Embryonic facial prominence (tissue), 1 donor: ENCODE results near the gene LRRC26.

ENCODE experiments used
- DNase-seq: peaks from one replicate; pipeline ENCODE4 v3.0.0-alpha.2; 2016; ENCODE audit errors: extremely low spot score

LRRC26 gene, protein sequence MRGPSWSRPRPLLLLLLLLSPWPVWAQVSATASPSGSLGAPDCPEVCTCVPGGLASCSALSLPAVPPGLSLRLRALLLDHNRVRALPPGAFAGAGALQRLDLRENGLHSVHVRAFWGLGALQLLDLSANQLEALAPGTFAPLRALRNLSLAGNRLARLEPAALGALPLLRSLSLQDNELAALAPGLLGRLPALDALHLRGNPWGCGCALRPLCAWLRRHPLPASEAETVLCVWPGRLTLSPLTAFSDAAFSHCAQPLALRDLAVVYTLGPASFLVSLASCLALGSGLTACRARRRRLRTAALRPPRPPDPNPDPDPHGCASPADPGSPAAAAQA

DNA sequence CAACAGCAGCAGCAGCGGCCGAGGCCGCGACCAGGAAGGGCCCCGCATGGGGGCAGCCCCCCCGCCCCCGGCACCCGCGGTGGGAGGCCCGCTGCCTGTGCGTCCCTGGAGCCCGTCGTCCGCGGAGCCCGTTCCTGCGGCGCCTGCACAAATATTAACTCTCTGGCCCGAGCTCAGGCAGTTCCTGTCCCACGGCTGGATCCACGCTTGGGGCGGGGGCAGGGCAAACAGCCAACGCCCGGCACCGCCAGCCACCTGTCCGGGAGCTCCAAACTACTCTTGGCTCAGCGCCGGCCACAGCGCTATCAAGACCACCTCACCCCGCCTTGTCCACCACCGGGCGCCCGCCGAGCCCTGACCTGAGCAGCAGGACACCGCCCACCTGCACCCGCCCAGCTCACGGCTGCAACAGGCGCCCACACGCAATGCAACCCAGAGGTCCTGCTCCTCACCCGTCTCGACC lies at the start of gene LRRC26:
LRRC26 (minus strand) TSS at position 156 of the 463 bp plus-strand sequence; CDS start at position 48, 108 bp downstream.
- no peak for DNase-seq

DNA sequence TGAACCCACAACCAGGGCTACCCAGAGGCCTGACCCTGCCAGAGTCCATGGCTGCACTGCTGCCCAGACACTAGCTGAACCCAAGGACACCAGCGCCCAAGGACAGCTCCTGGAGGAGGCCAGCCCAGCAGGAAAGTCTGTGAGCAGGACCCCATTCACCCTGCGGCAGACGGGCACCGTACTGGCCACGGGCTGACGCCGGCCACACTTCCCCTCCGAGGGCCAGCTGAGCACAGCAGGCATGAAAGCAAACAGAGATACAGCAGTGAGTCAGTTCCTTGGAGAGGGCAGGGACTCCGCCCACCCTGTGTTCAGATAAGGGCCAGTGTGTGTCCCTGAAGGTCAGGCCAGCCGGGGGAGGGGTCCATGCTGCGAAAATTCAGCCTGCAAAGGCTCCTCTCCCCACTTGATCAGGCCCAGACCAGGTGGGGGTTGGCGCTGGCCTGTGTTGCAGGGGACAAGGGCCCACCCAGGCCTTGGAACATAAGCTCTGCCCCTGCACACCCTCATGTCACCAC lies 49.0 kb upstream of the LRRC26 start:
- no peak for DNase-seq

DNA sequence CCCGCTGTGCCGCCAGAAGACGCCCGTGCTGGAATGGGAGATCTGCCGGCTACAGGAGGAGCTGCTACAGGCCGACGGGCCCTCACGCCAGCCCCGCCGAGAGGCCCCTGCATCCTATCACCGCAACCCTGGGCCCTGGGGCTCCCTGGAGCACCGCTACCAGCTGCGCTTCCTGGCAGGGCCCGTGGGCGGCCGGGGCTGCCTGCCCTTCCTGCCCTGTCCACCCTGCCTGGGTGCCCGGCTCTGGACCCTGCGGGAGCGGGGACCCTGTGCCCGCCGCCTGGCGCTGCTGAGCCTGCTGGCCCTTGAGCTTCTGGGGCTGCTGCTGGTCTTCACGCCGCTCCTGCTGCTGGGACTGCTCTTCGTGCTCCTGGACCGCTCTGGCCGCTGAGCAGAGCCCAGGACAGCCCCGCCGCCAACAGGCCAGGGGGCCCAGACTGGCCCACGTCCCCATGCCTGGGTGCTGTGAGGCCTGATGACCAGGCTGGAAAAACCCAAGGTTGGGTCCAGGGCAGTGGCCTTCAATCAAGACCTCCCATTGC lies 48.4 kb upstream of the LRRC26 start:
- no peak for DNase-seq

DNA sequence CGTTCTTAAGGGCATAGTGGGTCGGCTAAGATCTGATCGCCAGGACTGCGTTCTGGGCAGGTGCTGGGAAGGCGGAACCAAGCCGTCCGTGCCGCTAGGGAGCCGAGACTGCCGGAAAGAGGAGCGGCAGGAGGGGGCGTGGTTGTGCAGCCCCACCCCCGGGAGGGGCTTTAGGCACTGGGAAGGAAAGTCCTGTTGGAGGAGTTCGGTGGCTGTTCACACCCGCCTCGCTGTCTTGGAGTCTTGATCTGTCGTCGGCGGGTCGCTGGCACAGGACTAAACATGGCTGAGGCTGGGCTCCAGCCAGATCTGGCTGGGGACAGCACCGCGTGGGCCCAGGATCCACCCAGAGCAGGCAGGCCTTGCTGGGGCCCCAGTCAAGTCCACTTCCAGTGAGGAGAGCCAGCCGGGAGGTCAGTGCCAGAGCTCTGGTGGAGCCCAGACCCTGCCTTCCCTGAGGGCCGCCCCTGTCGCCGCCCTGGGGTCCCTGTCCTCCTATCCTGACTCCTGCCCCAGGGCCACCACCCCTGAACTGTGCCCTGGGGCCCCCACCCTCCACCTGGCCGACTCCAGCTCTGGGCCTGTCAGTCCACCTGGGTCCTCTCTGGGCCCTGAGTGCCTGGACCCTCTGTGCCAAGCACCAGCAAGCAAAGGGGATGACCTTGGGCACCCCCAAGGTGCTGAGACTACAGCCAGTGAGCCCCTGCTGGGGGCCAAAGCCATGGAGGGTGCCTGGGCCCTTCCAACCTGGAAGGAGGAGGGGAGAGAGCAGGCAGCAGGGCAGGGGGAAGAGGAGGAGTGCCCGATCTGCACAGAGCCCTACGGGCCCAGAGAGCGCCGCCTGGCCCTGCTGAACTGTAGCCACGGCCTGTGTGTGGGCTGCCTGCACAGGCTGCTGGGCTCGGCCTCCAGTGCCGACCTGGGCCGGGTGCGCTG lies 47.7 kb upstream of the LRRC26 start:
- no peak for DNase-seq

DNA sequence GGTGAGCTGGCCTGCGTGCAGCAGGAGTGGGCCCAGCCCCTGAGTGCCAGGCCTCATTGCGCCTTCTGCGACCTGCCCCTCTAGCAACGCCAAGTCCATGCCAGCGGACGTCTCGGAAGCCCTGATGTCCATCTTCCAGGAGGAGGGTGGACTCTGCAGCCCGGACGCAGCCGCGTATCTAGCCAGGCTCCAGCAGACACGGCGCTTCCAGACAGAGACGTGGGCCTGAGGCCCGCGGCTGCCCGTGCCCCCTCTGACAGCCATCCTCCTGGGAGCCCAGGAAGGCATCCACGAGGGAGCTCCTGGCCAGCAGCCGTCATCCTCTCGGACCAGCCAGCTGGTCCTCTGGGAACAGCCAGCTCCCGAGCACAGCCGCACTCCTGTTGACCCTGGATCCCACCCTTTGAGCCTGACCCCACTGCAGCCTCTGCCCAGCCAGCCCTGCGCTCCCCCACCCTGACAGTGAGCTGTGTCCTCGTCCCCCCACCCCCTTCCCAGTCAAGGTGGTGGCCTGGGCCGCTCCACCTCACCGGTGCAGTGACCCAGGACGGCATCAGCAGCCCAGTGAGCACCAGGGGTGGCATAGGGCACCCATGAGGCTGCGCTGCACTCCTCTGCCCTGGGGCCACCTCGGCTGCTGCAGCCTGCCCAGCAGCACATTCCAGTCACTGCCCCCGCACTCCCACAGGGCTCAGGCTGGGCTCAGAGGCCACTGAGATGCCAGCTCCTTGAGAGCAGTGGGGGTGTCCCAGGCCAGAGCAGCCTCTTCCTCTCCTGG lies 46.5 kb upstream of the LRRC26 start:
- DNase-seq: no peak

DNA sequence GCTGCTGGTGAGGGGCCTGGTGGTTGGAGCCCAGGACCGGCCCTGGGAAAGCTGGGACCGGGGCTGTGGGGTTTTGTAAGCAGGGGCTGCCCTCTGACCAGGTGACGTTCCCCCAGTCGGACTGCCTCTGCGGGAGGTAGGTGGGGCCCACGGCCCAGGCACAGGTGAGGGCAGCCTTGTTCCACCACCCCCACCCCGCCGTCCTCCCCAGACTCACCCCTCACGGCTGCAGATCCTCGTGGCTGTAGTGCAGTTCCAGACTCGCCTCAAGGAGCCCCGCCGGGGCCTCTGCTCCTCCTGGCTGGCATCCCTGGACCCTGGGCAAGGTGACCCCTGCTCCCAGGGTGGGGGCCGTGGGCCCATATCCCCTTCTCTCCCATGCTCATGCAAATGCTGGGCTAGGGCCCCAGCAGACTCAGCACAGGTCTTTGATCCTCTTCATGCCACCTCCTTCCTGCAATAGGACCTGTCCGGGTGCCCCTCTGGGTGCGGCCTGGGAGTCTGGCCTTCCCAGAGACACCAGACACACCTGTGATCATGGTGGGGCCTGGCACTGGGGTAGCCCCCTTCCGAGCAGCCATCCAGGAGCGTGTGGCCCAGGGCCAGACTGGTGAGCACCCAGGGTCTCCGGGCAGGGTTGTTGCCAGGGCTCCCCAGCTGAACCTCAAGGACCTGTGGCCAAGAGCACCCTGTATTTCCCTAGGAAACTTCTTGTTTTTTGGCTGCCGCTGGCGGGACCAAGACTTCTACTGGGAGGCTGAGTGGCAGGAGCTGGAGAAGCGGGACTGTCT lies 45.5 kb upstream of the LRRC26 start:
- DNase-seq: no peak

DNA sequence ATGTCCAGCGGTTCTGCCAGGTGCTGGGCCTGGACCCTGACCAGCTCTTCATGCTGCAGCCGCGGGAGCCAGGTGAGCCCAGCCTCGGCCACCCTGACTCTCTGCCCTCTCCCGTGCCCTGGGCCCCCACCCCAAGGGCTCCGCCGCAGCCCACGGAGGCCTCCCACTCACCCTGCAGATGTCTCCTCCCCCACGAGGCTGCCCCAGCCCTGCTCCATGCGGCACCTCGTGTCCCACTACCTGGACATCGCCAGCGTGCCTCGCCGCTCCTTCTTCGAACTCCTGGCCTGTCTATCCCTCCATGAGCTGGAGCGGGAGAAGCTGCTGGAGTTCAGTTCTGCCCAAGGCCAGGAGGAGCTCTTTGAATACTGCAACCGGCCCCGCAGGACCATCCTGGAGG lies 44.8 kb upstream of the LRRC26 start:
- no peak for DNase-seq

DNA sequence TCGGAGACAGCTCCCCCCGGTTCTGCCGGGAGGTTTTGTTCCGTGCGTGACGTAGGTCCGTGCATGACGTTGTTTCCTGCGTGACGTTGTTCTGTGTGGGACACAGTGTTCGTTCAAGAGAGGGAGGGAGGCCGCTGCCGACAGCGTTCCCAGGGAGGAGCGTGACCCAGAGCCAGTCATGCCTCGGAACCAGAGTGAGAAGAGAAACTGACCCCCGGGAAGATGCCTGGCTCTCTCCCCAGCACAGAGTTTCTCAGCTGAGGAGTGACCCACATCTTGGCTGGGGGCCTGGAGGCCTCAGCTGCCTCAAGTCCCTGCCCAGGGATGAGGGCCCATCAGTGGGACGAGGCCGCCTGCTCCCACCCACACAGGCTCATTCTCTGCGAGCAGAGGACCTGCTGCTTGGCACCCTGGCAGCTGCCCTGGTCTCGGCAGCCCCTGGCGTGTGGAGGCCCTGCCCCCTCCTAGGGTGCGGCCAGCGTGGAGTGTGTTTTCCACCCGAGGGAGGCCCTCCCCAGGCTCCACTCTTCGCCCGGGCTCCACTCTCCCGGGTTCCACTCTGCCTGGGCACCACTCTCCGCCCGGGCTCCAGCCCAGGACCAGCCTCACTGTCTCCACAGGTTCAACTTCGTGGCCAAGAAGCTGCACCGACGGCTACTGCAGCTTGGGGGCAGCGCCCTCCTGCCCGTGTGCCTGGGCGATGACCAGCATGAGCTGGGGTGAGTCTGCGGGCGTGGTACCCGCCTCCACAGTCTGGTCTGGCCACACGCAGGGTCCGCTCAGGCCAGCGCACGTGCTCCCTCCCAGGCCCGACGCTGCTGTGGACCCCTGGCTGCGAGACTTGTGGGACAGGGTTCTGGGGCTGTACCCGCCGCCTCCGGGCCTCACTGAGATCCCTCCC lies 43.6 kb upstream of the LRRC26 start:
- no peak for DNase-seq

DNA sequence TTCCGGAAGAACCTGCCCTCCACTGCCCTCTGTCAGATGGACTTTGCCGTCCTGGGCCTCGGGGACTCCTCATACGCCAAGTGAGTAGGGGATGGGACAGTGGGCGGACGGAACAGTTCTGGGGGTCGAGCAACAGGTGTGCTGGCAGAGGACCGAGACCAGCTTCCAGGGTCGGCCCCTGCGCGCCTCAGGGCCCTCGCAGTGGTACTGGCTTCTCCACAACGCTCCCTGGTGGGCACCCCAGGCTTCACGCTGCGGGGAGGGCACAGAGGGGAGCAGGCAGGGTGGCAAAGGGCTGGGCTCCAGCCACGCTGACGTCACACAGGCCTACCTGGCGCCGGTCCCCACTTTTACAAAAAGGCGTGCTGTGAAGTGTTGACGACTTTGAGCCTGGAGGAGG lies 42.7 kb upstream of the LRRC26 start:
- DNase-seq: no peak

DNA sequence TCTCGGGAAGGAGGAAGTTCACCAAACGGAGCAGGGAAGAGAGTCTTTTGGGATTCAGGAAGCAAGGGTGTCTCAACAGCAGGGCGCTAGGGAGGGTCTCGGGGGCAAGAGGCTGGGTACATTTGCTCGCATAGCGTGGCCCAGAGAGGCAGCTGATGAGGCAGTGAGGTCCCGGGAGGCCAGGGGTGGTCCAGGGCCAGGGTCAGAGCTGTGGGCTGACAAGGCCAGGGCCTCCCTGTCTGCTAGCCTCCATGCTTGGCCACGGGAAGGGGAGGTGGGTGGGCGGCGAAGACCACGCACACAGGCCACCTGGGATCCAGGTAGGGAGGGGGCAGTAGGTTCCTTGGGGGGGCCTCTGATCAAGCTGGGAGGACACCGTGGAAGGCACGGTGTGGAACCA lies 41.7 kb upstream of the LRRC26 start:
- DNase-seq: no peak

DNA sequence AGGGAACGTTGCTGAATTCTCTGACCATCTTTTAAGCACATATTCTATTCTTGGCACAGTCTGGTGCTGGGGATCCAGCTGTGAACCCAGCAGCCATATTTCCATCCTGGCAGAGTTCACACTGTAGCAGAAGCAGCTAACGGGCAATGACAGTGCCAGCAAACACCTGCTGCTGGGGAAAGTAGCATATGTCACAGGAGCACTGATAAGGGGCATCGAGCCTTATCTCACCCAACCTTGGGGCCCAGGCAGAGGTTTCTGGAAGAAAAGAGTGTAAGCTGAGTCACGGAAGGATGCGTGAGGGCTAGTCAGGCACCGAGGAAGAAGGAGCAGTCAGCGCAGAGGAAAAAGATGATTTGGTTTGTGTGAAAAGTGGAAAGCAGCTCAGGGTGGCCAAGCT lies 36.8 kb upstream of the LRRC26 start:
- no peak for DNase-seq

DNA sequence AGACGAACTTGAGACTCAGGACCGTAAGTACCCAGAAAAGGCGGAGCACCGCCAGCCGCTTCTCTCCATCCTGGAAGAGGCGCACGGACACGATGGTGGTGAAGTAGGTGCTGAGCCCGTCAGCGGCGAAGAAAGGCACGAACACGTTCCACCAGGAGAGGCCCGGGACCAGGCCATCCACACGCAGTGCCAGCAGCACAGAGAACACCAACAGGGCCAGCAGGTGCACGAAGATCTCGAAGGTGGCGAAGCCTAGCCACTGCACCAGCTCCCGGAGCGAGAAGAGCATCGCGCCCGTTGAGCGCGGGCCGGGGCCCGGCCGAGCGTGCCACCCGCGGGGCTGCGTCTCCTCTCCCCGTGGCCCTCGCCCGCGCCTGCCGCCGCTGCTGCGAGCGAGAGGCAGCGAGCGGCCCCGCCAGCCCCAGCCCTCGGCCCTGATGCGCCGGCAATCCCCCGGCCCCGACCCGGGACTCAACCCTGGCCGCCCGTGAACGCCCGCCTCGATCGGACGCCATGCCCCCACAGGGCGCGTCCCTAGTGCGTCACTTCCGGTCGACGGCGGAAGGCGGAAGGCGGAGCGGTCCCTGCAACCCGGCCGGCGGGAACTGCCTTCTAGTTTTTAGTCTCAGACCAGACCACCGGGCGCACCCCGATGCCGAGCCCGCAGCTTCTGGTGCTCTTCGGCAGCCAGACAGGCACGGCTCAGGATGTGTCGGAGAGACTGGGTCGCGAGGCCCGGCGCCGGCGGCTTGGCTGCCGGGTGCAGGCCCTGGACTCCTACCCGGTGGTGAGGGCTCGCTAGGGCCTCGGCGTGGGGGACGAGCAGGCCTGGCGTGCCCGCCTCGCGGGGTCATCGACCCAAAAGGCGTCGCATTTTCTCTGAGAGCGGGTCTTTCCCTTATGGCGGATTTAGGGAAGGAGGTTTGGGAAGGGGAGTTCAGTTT lies 35.5 kb upstream of the LRRC26 start, which contains the start of the genes NDOR1 and TMEM203:
NDOR1 (plus strand) TSS at position 575 of the 944 bp plus-strand sequence; CDS start at position 653, 78 bp downstream.
TMEM203 (minus strand) TSS at position 523 of the 944 bp plus-strand sequence; CDS start at position 289, 234 bp downstream.
- DNase-seq: peak; percentile 72

DNA sequence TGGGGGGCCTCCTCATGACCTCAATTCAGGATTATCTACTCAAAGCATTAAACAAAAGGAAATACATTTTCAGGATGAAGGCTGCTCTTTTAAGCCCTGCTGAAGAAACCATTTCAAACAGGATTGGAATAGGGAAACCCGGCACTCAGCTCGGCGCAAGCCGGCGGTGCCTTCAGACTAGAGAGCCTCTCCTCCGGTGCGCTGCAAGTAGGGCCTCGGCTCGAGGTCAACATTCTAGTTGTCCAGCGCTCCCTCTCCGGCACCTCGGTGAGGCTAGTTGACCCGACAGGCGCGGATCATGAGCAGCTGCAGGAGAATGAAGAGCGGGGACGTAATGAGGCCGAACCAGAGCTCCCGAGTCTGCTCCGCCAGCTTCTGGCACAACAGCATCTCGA lies 34.9 kb upstream of the LRRC26 start:
- no peak for DNase-seq

DNA sequence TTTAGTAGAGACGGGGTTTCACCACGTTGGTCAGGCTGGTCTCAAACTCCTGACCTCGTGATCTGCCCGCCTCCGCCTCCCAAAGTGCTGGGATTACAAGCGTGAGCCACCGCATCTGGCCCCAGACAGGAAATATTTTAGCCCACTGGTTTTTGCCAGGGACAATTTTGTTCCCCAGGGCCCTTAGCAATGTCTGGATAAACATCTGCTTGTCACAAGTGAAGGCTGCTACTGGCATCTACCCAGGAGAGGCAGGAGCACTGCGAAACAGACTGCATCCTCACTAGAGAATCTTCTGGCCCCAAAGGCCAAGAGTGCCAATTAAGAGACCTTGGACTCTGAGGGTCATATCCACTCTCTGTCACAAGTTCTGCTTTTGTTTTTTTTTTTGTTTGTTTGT lies 33.1 kb upstream of the LRRC26 start:
- no peak for DNase-seq

DNA sequence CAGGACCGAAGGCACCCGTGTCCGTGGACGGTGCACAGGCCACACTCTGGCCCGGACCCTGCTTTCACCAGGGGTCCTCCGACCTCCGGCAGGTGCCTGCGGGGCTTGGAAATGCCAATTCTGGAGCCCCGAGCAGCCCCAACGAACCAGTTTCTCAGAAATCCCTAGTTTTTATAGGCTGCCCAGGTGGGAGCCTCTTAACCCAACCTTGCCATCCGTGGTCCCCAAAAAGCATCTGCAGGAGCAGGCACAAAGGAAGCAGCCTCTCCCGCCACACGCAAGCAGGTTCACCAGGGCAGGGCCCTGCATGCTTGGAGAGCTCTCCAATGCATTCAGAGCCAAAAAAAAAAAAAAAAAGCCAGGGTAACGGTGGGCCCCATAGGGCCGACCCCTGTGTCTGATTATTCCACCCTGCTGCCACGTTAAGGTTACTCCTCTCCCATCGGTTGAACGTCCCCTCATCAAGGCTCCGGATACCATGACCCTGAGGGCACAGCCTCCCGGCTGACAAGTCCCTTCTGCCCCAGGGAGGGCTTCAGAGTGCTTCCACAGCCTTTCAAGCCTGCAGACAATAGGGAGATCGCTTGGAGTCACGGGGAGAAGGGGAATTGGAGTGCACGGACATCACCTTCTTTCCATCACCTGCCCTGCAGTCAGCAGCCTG lies 31.5 kb upstream of the LRRC26 start:
- no peak for DNase-seq

DNA sequence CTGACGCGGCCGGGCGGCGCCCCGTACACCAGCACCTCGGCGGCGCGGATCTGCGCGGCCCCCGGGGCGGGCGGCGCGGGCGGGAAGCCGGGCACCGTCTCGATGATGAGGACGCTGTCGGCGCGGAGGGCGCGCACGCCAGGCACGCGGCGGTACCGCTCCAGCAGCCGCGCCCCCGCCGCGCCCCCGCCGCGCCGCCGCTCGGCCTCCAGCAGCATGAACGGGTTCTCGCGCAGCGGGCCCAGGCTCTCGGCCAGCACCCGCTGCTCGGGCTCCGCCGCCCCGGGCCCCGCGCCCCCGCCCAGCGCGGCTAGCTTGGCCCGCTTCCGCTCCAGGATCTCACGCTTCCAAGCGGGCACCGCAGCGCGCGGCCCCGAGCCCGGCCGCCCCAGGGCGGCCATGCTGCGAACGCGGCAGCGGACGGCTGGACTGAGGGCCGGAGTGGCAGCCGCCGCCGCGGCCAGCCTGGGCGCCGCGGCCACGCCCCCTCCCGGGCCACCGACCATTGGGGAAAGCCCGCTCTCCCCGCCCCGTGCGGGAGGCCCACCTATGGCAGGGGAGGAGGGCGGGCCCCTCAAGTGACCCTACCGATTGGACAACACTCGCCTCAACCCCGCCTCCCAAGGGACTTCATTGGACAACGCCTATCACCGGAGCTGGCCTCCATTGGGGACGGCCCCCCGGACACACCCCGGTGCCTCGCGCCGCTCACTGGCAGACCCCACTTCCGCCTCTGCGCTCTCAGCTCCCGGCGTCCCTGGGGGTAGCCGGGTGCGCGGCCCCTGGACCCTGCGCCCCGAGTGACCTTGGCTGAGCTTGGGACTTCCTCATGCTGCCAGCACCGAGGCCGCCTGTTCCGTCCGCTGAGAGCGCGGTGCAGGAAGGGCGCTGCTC lies 30.7 kb upstream of the LRRC26 start, which contains the start of gene TPRN:
TPRN (minus strand) TSS at position 431 of the 894 bp plus-strand sequence; CDS start at position 401, 30 bp downstream.
- DNase-seq: peak; percentile 91
